SK-N-SH treated with all-trans-retinoic acid at 6 μM for 48 hours (cell line): ENCODE data around the gene AKAP12.

Experiments
- ATAC-seq: fragments of 200-7000 bp; cut with Tn5 transposase; 3 replicates; pipeline ENCODE4 v1.9.1; 2020; ENCODE audit warnings: mild to moderate bottlenecking, moderate library complexity
- ARNTL ChIP-seq: fragments of 450-650 bp; formaldehyde crosslinking; IDR thresholded peaks from 2 replicates; pipeline ENCODE4 v1.5.0; 2020; ENCODE audit warnings: low read depth, mild to moderate bottlenecking, moderate library complexity, borderline replicate concordance
- BACH2 ChIP-seq: fragments of 250-450 bp; sonication (Bioruptor Pico); IDR thresholded peaks from 2 replicates; pipeline ENCODE4 v1.9.0; 2021; ENCODE audit warnings: mild to moderate bottlenecking, borderline replicate concordance
- CREB5 ChIP-seq: fragments of 250-450 bp; sonication (Bioruptor Pico); IDR thresholded peaks from 2 replicates; pipeline ENCODE4 v1.5.1; 2020; ENCODE audit warnings: low read depth, mild to moderate bottlenecking, moderate library complexity
- CSDC2 ChIP-seq: fragments of 250-450 bp; sonication (Bioruptor Pico); IDR thresholded peaks from 2 replicates; pipeline ENCODE4 v1.5.0; 2020; ENCODE audit warnings: mild to moderate bottlenecking, moderate library complexity
- CSRNP3 ChIP-seq: fragments of 250-450 bp; sonication (Bioruptor Pico); IDR thresholded peaks from 2 replicates; pipeline ENCODE4 v1.5.1; 2021; ENCODE audit warnings: mild to moderate bottlenecking, moderate library complexity
- ESRRG ChIP-seq: fragments of 250-450 bp; sonication (Bioruptor Pico); IDR thresholded peaks from 2 replicates; pipeline ENCODE4 v1.6.1; 2021; ENCODE audit warnings: mild to moderate bottlenecking
- GLIS3 ChIP-seq: fragments of 250-450 bp; sonication (Bioruptor Pico); IDR thresholded peaks from 2 replicates; pipeline ENCODE4 v1.5.0; 2020; ENCODE audit warnings: mild to moderate bottlenecking, moderate library complexity
- ISL1 ChIP-seq: fragments of 250-450 bp; sonication (Bioruptor Pico); IDR thresholded peaks from 2 replicates; pipeline ENCODE4 v2.1.2; 2022; ENCODE audit warnings: mild to moderate bottlenecking, moderate library complexity
- OSR1 ChIP-seq: fragments of 250-450 bp; sonication (Bioruptor Pico); IDR thresholded peaks from 2 replicates; pipeline ENCODE4 v1.8.0; 2022; ENCODE audit warnings: moderate library complexity, mild to moderate bottlenecking, inconsistent platforms
- POU6F1 ChIP-seq: fragments of 250-450 bp; sonication (Bioruptor Pico); IDR thresholded peaks from 2 replicates; pipeline ENCODE4 v1.8.0; 2021; ENCODE audit warnings: low read depth, mild to moderate bottlenecking, moderate library complexity, borderline replicate concordance
- PPARA ChIP-seq: fragments of 250-450 bp; sonication (Bioruptor Pico); IDR thresholded peaks from 2 replicates; pipeline ENCODE4 v1.5.0; 2020; ENCODE audit warnings: mild to moderate bottlenecking, borderline replicate concordance
- RARB ChIP-seq: fragments of 250-450 bp; sonication (Bioruptor Pico); IDR thresholded peaks from 2 replicates; pipeline ENCODE4 v1.8.0; 2021; ENCODE audit warnings: mild to moderate bottlenecking, moderate library complexity
- SNAI2 ChIP-seq: fragments of 250-450 bp; sonication (Bioruptor Pico); IDR thresholded peaks from 2 replicates; pipeline ENCODE4 v1.5.0; 2020; ENCODE audit warnings: mild to moderate bottlenecking, moderate library complexity
- TCF4 ChIP-seq: fragments of 250-450 bp; sonication (Bioruptor Pico); IDR thresholded peaks from 2 replicates; pipeline ENCODE4 v1.8.0; 2021; ENCODE audit warnings: mild to moderate bottlenecking, moderate library complexity, borderline replicate concordance
- TOX ChIP-seq: fragments of 250-450 bp; sonication (Bioruptor Pico); IDR thresholded peaks from 2 replicates; pipeline ENCODE4 v1.8.0; 2021; ENCODE audit warnings: mild to moderate bottlenecking, moderate library complexity, borderline replicate concordance
- TSHZ2 ChIP-seq: fragments of 250-450 bp; sonication (Bioruptor Pico); IDR thresholded peaks from 2 replicates; pipeline ENCODE4 v1.5.0; 2020; ENCODE audit warnings: mild to moderate bottlenecking, moderate library complexity
- ZC3H10 ChIP-seq: fragments of 250-450 bp; sonication (Bioruptor Pico); IDR thresholded peaks from 2 replicates; pipeline ENCODE4 v1.5.1; 2021; ENCODE audit warnings: mild to moderate bottlenecking, moderate library complexity
- ZFP3 ChIP-seq: fragments of 250-450 bp; sonication (Bioruptor Pico); IDR thresholded peaks from 2 replicates; pipeline ENCODE4 v1.5.0; 2020; ENCODE audit warnings: mild to moderate bottlenecking, moderate library complexity
- ZNF565 ChIP-seq: fragments of 450-650 bp; formaldehyde crosslinking; conservative IDR thresholded peaks from 2 replicates; pipeline ENCODE4 v1.5.0; 2020; ENCODE audit warnings: low read depth, mild to moderate bottlenecking, moderate library complexity
- ZNF70 ChIP-seq: fragments of 450-650 bp; formaldehyde crosslinking; IDR thresholded peaks from 2 replicates; pipeline ENCODE4 v1.5.0; 2020; ENCODE audit warnings: mild to moderate bottlenecking, moderate library complexity
- ZNF8 ChIP-seq: fragments of 450-650 bp; formaldehyde crosslinking; IDR thresholded peaks from 2 replicates; pipeline ENCODE4 v1.5.0; 2020; ENCODE audit warnings: mild to moderate bottlenecking, moderate library complexity

The AKAP12 gene

GRCh38 chr6:151320140-151320539 is 80.4 kb downstream of the AKAP12 start:
- ATAC-seq: no peak
- TF ChIP-seq POU6F1 (CRISPR knock-in tag) (no peak), ZNF70 (no peak), ZFP3 (no peak), ZNF8 (CRISPR knock-in tag) (no peak), ZNF565 (CRISPR knock-in tag) (no peak), TOX (CRISPR knock-in tag) (no peak), CSDC2 (CRISPR knock-in tag) (no peak), ARNTL (CRISPR knock-in tag) (no peak), CREB5 (no peak)

GRCh38 chr6:151321438-151321837 is 81.7 kb downstream of the AKAP12 start:
- ATAC-seq: no peak
- no peak for TF ChIP-seq CSRNP3 (CRISPR knock-in tag)
- no peak for TF ChIP-seq ZC3H10 (CRISPR knock-in tag)
- no peak for TF ChIP-seq ZNF565 (CRISPR knock-in tag)
- no peak for TF ChIP-seq ISL1 (CRISPR knock-in tag)
- TF ChIP-seq GLIS3 (CRISPR knock-in tag): no peak
- TF ChIP-seq ZNF8 (CRISPR knock-in tag): no peak
- TF ChIP-seq BACH2 (CRISPR knock-in tag): no peak
- no peak for TF ChIP-seq TCF4 (CRISPR knock-in tag)
- no peak for TF ChIP-seq SNAI2
- TF ChIP-seq ESRRG: no peak

- TF ChIP-seq ZNF70: no peak
- TF ChIP-seq ARNTL (CRISPR knock-in tag): no peak
- no peak for TF ChIP-seq TCF4 (CRISPR knock-in tag)
- no peak for TF ChIP-seq RARB (CRISPR knock-in tag)
- no peak for TF ChIP-seq ESRRG
- no peak for TF ChIP-seq ISL1 (CRISPR knock-in tag)
- TF ChIP-seq BACH2 (CRISPR knock-in tag): no peak
- TF ChIP-seq SNAI2: no peak
- no peak for TF ChIP-seq CREB5
- no peak for TF ChIP-seq CSDC2 (CRISPR knock-in tag)
- no peak for TF ChIP-seq ZNF8 (CRISPR knock-in tag)
- no peak for TF ChIP-seq CSRNP3 (CRISPR knock-in tag)
- no peak for TF ChIP-seq PPARA (CRISPR knock-in tag)
- TF ChIP-seq POU6F1 (CRISPR knock-in tag): no peak
- TF ChIP-seq ZFP3: no peak
- no peak for TF ChIP-seq ZNF565 (CRISPR knock-in tag)
- no peak for TF ChIP-seq GLIS3 (CRISPR knock-in tag)
- TF ChIP-seq TSHZ2 (CRISPR knock-in tag): no peak
- TF ChIP-seq TOX (CRISPR knock-in tag): no peak
- no peak for TF ChIP-seq OSR1
- ATAC-seq: no peak
Observed at GRCh38 chr6:151322570-151322969, 82.8 kb downstream of the AKAP12 start.
